NCI-H1105 (cell line): ENCODE data around the gene SMIM10L2A.
"Not testable (repeated sequence)": the region's sequence is repeated elsewhere in the genome, so short reads cannot be mapped to it uniquely, and the experiment has no call there.

Experiments
- DNase-seq: peaks from one replicate; lab custom pipeline; 2025; lab: John Stamatoyannopoulos, UW

The SMIM10L2A gene

DNA sequence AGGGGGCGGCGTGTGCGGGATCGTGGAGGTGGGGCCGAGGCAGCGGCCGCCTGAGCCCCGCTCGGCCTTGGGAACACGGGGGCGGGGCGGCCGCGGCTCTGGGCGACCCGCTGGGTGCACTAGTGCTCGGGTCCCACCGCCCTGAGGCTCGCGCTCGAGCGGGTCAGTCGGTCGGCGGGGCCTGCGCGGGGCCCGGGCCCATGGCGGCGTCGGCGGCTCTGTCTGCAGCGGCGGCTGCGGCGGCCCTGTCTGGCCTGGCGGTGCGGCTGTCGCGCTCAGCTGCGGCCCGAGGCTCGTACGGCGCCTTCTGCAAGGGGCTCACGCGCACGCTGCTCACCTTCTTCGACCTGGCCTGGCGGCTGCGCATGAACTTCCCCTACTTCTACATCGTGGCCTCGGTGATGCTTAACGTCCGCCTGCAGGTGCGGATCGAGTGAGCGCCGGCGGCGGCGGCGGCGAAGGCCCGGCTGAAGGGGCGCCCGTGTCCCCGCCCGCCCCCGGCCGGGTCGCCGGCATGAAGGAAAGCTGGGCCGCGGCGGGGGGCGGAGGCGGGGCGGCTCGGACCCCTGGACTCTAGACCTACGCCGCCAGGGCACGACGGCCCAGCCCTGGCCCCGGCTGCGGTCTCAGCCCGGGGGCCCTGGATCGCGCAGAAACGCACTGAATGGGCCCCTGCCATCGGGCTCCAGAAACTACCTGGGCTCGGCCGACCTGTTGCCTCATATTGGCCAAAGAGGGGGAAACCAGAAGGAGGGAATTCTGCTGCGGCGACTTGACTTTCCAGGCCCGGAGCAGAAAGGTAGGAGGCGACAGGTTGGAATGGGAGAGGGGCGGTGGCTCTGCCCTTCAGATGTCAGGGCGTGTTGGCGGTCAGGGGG lies at the start of gene SMIM10L2A:
Gene SMIM10L2A (plus strand): TSS at position 13 of the 878 bp plus-strand sequence. CDS start 188 bp downstream, at position 201.
- DNase-seq: no peak

DNA sequence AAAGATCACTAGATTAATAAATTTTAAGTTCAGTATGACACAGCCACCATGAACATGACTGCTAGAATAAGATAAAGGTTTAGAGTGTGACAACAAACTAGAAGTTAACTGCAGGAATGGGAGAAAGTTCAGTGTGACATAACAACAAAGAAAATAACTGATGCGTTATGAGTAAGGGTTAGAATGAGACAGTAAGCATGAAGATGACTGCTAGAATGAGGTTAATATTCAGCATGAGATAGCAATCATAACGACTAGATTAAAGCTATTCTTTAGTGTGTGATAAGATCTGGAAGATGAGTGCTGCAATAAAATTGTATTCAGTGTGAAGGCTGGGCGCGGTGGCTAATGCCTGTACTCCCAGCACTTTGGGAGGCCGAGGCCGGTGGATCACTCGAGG lies 48.4 kb upstream of the SMIM10L2A start:
- no peak for DNase-seq

DNA sequence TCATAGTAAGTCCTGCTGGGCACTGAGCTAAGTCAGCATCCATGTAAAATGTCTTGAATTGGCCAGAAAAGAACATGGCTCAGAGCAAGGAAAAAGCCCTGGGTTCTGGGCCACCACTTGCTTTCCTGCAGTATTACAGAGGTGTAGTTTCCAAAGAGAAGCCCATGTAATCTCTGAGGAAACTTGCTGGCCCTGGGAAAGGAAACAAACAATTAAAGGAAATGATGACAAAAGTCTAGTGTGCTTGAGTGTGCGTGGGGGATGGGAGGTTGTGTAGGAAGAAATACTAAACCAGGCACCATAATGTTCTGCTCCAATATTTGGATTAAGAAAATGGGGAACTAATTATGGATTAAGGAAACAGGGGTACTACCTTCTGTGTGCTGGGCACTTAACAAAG lies 39.5 kb upstream of the SMIM10L2A start:
- no peak for DNase-seq

DNA sequence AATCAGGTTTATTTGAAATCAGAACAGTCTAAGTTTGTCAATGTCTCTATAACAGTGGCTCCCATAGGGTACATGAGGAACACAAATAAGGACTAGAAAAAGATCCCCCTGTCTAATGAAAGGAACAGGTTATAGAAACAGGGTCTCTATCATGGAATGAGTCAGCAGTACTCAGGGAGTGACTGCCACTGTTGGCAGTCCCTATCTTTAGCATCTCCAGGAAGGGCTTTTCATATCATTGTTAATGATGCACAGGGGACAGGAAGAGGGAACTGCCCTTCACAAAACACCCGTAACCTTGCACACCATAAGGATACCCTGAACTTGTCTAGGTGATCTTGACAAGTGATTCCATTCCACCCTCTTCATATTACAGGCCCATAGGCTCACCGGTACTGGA lies 38.5 kb upstream of the SMIM10L2A start:
- no peak for DNase-seq

DNA sequence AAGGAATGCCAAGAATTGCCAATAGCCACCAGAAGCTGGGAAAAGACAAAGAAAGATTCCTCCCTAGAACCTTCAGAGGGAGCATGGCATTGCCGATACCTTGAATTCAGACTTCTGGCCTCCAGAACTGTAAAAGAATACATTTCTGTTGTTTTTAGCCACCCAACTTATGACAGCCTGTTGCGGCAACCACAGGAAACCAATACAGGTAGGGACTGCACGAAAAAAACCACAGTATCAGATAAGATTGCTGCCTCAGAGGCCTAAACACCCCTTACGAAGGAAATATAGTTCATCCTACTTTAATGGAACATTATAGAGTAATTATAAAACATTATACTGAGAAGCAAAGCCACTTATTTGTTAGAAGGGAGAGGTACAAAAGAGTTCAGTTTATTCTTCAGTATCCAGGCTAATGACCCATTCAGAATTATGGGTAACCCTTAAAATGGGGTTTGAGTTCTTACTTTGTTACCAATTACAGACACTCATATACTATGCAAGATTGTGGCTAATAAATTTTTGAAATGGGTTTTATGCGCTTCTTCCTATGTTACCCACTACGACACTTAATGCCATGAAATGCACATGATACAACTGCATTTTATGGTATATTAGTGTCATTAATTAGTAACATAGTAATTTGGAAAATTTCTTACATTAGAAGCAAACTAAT lies 37.4 kb upstream of the SMIM10L2A start:
- no peak for DNase-seq

DNA sequence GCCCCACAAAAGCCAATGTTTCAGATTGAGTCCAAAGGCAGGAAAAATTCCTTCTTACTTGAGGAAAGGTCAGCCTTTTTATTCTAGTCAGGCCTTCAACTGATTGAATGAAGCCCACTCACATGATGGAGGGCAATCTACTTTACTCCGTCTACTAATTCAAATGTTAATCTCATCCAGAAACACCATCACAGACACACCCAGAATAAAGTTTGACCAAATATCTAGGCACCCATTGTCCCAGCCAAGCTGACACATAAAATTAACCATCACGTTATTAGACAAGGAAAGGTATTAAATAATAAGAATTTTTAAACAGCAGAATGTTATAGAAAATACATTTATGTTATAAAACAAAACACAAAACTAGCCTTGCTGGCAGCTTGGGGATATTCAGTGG lies 32.9 kb upstream of the SMIM10L2A start:
- no peak for DNase-seq

DNA sequence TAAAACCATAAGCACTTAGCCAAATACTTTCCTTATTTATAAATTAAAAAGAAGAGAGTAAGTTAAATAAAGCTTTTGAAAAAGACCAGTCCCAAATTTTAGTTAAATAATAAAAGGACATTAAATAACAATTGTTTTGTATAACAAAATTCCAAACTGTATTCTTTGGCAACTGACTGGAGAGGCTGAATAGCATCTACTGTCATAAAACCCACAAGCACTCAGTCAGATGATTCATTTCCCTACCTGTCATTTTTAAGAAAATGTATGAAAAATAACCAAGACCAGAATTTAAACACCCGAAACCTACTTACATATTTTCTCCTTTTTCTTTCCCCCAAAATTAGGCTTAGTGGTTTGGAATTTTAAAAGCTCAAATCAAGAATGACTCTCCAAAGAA lies 32.5 kb upstream of the SMIM10L2A start:
- DNase-seq: no peak

DNA sequence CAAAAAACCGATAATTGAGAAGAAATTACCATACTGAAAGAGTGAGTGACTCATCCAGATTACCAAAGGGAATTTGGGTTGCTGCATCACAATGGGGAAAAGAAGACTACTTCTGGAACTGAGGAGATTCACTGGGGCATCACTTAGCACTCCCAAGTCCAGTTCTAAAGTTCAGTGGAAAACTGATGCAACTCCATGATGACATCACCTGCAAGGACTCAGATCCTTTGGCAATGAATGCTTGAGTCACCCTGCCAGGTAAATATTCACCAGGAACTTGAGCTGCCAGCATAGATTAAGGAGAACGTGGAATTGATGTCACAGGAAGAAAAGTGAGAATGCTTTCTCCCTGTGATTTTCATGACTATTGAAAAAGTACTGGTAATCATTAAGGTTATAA lies 32.0 kb upstream of the SMIM10L2A start:
- no peak for DNase-seq

DNA sequence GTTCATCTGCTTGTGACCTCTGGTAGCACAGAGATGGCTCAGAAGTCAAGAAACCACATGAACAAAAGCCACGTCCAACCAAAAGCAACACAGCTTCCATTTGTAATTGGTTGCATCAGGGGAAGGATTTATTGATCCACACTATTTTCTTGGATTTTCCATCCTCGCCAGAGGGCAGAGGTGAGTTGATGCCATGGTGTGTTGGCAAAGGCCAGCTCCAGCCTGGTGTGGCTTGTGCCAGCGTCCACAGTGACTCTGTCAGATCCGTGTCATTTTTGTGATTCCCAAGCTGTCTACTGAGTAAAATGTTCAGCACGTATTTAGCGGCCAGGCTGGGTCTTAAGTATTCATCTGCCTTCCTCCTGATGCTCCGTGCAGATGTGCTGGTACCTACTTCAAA lies 30.0 kb upstream of the SMIM10L2A start:
- DNase-seq: no peak

DNA sequence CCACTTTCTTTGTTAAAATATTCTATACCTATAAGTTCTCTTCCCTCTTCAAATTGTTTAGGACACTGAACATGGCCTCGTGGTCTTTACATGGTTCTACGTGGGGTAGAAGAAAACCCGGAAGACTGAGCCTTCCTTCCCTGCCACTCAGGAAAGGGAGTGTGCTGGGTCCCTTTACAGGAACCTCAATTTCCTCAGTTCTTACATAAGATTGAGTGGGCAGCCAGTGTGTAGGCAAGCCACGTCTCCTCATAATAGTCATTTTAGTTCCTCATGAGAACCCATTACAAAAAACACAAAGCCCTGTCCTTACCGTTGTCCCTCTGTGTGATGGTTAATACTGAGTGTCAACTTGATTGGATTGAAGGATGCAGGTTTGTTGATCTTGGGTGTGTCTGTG lies 28.7 kb upstream of the SMIM10L2A start:
- no peak for DNase-seq

DNA sequence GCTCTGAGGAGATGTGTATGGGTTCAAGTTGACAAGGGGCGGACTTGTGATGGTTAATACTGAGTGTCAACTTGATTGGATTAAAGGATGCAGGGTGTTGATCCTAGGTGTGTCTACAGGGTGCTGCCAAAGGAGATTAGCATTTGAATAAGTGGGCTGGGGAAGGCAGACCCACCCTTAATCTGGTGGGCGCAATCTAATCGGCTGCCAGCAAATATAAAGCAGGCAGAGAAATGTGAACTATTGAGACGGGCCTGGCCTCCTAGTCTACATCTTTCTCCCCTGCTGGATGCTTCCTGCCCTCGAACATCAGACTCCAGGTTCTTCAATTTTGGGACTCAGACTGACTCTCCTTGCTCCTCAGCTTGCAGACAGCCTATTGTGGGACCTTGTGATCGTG lies 26.7 kb upstream of the SMIM10L2A start:
- DNase-seq: no peak

DNA sequence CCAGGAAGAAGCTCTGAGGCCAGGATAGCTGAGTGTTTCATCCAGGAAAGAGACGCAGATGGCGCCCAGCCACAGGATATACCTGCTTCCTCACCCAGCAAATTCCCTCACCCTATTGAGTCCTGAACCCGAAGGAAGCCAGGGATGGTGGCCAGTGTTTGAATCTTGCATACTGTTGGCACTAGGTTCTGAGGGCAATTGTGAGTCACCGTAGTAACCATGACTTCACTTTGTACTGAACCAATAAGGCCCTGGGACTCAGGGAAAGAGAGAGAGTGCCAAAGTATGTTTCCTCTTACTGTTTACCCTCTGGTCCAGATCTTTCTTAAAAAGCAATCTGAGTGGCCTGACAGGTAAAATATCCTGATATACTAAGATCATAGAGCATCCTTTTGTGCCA lies 25.6 kb upstream of the SMIM10L2A start:
- DNase-seq: no peak

DNA sequence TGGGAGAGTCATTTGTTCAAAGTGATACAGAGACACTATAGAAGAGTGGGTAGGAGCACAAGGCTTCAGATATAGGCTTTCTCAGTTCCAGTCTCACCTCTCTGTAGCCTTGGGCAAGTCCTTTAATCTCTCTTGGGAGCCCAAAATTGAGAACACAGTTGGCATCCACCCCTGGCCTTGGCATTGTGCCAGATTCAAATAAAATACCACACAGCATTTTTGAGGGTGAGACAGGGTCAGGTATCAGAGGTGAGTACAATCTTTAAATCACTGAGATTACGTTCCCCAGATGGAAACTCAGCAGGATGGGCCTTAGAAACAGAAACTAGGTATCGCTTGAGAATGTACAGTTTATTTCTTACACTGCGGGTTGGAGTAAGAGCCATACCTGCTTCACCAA lies 25.2 kb upstream of the SMIM10L2A start:
- peak; percentile 21 for DNase-seq

DNA sequence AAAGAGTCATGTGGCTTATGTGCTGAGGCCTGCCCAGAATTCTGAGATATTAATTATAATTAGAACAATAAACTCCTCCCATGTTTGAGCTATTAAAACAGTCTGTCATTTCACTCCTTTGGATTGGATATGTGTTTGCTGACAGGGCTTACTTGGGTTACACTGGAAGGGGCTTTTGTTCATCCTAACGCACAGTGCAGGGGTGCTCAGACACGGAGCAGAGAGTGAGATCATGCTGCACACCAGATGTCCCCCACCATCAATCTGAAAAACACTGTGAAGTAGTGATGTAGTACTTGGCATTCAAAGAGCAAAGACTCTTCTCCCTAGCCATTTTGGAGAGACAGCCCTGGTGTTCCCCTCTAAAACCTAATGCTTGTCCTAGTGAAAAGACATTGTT lies 24.1 kb upstream of the SMIM10L2A start:
- DNase-seq: no peak

DNA sequence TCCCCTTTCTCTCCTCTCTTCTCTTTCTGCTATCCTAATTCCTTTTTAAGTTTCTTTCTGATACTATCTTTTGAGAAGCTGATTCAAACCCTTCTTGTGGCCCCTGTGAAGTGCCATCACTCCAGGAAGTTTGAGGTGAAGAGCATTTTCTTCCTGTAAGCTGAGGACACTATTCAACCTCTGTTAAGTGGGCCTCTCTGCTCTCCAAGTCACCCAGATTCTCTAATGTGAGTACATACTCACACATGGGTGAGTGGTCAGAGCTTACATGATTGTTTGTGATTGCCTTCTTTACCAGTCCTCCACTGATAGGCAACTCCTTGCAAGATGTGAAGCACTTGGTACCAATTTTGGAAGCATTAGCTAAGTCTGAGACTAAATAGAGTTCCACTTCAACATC lies 18.4 kb upstream of the SMIM10L2A start:
- DNase-seq: no peak

DNA sequence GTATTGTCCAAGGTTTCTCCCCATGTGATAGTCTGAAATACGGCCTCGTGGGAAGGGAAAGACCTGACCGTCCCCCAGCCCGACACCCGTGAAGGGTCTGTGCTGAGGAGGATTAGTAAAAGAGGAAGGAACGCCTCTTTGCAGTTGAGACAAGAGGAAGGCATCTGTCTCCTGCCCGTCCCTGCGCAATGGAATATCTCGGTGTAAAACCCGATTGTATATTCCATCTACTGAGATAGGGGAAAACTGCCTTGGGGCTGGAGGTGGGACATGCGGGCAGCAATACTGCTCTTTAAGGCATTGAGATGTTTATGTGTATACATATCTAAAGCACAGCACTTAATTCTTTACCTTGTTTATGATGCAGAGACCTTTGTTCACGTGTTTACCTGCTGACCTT lies 15.3 kb upstream of the SMIM10L2A start:
- not testable (repeated sequence) for DNase-seq

DNA sequence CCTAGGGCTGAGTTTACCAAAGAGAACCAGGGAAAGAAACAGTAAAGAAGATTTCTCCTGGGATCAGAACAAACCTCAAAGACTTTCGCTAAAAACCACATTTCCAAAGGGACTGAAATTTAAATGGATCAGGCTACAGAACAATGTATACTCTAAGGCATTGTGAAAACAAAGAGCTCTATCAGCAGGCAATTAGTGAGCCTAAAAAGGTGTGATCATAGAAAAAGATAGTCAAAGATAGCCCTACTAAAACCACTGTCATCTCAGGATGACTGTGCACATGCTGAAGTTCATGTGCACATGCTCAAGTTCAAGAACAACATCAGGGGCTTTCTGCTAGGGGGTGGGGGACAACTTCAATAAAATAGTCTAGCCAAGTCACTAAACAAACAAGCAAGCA lies 12.9 kb upstream of the SMIM10L2A start:
- no peak for DNase-seq

DNA sequence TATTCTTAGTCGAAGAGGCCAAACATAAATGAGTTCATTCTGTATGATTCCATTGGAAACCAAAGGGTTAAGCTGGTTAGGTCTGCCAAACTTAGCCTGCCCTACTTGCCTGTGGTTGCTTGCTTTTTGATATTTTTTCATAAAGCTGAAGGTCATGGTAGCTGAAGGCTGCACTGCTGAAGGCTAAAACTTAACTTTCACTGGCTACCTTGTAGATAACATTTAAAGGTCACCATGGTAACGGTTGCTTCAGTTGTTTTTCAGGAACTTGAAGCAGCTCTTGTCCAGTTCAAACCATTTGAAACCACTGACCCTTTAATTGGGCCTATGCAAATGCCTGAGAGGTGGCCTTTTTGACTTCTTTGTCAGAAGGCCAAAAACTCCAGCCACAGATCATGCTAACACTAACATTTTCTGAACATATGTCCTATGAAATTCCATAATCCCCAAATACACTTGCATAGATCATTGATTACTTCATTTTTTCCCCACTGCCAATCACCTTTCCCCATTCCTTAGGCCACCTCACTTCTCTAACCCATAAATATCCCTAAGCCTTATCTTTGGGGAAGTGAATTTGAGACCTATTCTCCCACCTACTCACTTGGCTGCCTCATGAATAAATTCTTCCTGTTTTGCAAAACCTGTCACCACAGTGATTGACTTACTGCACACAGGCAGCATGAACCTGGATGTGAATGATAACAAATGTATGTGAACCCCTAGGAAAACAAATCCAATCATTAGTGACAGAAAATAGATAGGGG lies 10.7 kb upstream of the SMIM10L2A start:
- no peak for DNase-seq

DNA sequence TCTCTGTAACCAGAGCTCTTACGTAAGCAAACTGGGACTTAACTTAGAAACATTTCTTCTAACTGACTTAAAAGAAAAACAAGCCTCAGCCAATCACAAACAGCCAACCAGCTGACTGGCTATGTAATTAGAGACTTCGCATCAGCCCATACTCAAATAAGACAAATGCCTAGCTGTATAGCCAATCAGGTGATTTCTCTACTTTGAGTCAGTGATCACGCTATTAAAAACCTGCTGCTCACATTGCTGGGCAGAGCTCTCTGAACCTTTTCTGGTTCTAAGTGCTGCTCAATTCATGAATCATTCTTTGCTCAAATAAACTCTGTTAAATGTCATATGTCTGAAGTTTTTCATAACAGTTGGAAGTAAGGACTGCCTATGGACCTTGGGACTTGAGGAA lies 9.9 kb upstream of the SMIM10L2A start:
- DNase-seq: no peak

DNA sequence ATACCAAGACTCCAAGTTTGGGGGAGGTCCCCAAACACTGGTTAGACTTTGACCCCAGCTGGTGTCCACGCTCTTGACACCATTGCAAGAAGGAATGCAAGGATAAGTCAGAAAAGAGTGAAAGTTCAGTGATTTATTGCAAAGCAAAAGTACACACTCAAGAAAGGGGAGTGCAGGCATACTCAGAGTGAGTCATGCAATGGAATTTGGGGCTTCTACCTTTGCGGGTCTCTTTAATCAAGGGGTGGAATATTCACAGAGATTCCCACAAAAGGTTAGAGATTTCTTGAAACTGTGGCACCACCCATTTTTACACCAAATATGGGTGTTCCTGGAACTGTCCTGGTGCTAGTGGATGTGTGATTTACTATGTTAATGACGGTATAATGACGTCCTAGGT lies 5.2 kb upstream of the SMIM10L2A start:
- DNase-seq: no peak

DNA sequence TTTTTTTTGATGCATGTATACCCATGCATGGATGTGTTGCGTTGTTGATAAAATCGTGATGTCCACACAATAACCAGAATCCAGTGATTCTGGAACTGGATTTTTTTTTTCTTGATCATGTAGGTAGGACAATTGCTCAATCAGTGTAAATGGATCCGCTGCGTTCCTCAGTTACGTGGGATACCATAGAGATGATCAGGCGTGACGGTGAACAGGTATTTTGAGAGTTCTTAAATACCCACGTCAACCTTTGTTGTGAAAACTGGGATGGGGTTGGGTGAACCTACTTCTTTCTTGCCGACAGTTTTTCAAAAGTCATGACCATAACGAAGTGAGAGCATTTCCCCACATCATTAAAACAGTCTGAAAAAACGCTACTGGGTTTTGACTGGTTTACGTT lies 913 bp upstream of the SMIM10L2A start:
- no peak for DNase-seq

DNA sequence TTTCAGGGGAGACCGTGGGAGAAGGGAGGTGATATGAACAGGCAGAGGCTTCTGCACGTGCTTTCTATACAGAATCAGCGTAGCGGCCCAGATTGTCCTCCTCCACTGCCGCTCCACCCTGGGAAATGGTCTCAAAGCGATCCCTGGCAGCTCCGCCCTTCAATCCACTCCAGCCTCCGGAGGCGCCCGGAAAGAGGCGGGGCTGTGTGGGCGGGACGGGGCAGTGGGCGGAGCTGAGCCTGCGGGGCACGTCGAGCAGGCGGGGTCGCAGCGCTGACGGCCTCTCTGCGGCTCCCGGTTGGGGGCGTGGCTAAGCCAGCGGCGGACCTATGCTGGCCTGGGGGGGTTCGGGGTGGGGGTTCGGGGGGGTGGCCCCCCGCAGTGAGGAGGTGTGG lies 210 bp upstream of the SMIM10L2A start:
- peak; percentile 72 for DNase-seq

DNA sequence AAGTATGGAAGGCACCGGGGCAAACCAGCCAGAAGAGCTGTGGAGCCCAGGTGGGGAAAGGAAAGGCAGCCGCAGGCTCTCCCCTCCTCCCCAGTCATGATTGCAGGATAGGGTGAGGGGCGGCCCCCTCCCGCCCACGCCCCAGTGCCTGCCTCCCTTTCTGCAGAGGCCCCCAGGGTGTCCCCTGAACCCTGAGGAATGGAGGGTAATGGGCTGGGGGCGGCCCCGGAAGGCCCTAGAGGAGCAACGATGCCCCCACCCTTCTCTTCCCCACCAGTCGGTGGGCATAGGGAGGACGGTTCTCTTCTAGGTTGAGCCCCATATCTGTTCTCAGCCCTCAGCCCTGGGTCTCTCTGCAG lies 1.0 kb downstream of the SMIM10L2A start:
- DNase-seq: not testable (repeated sequence)
